ENCODE results near the gene RPL6.
A peak's percentile ranks its signal among the peaks of the same experiment; 100 is the strongest.
"Not testable (repeated sequence)": the region's sequence is repeated elsewhere in the genome, so short reads cannot be mapped to it uniquely, and the experiment has no call there.

The RPL6 gene

DNA sequence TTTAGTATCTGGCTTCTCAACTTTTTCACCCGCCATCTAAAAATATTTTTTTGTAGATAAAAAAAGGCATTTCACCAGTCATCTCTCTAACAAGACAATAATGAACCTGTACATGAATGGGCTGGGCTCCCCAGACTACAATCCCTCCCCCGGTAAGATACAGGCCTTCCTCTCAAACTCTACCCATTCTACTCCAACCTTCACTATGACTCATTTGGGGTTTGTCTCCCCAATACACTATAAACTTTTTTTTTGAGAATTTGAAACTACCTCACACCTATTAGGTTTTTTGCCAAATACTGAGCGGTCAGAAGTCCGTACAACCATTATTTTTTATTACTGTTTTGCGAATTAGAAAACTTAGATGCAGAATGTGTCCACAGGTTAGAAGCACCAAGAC lies 784 bp downstream of the RPL6 start:
- peak overlapping the region; percentile 97 for H3K4me3 ChIP-seq (replicated peaks; ENCODE audit: low read depth, low read length)
- no peak for TF ChIP-seq CTCF (IDR thresholded peaks at IDR 0.05; ENCODE audit: low read depth, low read length, missing control alignments)
- DNase-seq (ENCODE audit: extremely low read depth, low read depth), result no peak

GRCh38 chr12:112407683-112408082 lies 1.7 kb downstream of the RPL6 start:
- H3K4me3 ChIP-seq (replicated peaks; ENCODE audit: low read depth, low read length), result peak overlapping the region; percentile 97
- DNase-seq (ENCODE audit: extremely low read depth, low read depth), result not testable (repeated sequence)

GRCh38 chr12:112406519-112407488 lies 2.6 kb downstream of the RPL6 start:
- H3K4me3 ChIP-seq (replicated peaks; ENCODE audit: low read depth, low read length), result peak overlapping the region; percentile 97
- no peak for DNase-seq (ENCODE audit: extremely low read depth, low read depth)
- no peak for TF ChIP-seq CTCF (IDR thresholded peaks at IDR 0.05; ENCODE audit: low read depth, low read length, missing control alignments)

GRCh38 chr12:112401903-112402498 lies 7.4 kb downstream of the RPL6 start:
- no peak for TF ChIP-seq CTCF (IDR thresholded peaks at IDR 0.05; ENCODE audit: low read depth, low read length, missing control alignments)
- no peak overlapping the region for H3K4me3 ChIP-seq (replicated peaks; ENCODE audit: low read depth, low read length)
- DNase-seq (ENCODE audit: extremely low read depth, low read depth), result no peak

- H3K4me3 ChIP-seq (replicated peaks; ENCODE audit: low read depth, low read length), result no peak overlapping the region
- TF ChIP-seq CTCF (IDR thresholded peaks at IDR 0.05; ENCODE audit: low read depth, low read length, missing control alignments), result no peak
- DNase-seq (ENCODE audit: extremely low read depth, low read depth), result no peak
Measured at GRCh38 chr12:112401054-112401453, 8.4 kb downstream of the RPL6 start.

DNA sequence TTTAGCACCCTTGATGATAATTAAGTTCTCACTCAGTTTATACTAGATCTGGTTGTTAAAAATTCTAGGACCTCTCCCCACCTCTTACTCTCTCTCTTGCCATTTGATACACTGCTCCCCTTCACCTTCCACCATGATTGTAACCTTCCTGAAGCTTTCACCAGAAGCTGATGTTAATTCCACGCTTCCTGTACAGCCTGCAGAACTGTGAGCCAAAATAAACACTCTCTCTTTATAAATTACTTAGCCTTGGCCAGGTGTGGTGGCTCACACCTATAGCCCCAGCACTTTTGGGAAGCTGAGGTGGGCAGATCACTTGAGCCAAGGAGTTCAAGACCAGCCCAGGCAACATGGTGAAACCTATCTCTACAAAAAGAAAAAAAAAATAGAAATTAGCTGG lies 16.1 kb downstream of the RPL6 start:
- H3K4me3 ChIP-seq (replicated peaks; ENCODE audit: low read depth, low read length), result no peak overlapping the region
- DNase-seq (ENCODE audit: extremely low read depth, low read depth), result no peak
- no peak for TF ChIP-seq CTCF (IDR thresholded peaks at IDR 0.05; ENCODE audit: low read depth, low read length, missing control alignments)

GRCh38 chr12:112389922-112390654 lies 19.3 kb downstream of the RPL6 start:
- not testable (repeated sequence) for DNase-seq (ENCODE audit: extremely low read depth, low read depth); H3K4me3 ChIP-seq (replicated peaks; ENCODE audit: low read depth, low read length)
